ENCODE data around the gene RBM19. TPM values are rescaled to one million over a fixed set of nuclear protein-coding genes. Genes with fewer than 3 reads are reported as not detected.

Gene RBM19
- total and polyA plus RNA-seq, 4 donors, result 17.9 to 33.6 (median 21.9) TPM

DNA sequence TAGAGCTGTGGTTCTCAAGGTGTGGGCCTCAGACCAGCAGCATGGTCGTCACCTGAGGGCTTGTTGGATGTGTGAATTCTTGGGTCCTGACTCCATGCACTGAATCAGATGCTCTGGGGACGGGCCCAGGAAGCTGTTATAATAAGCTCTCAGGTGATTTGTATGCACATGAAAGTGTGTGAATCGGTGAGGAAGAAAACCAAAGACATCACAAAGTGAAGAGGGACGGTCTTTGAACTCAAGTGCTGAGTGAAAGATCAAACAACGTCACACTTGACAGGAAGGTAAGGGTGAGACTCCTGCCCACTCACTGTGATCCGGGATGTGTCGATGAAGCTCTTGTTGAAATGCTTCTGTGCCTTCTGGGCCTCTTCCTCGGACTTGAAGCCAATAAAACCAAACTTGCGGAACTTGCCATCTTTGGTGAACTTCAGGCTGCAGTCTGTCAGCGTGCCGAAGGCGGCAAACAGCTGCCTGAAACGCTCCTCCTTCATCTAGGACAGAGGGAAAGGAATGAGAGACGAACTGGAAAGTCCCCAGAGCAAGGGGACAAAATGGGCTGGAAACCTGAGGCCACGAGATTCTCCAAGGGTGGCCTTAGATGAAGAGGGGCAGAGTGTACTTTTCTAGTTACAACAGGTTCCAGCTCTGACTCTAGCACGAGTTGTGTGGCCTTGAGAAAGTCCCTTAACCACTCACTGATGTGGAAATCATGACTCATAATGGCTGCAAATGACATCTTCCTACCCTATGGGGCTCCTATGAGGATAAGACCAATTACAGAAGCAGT lies 4.0 kb downstream of the RBM19 start:
- Histone ChIP-seq H3K27me3 (ENCODE audit: control insufficient read depth in 3 of 3, insufficient read depth in 3 of 3, low read length in 2 of 3) (no peaks in the 10 kb centered on the region), H3K4me3 (no peak overlapping the region), H3K9ac (ENCODE audit: insufficient read depth in 1 of 2, low read length in 2 of 2) (no peak overlapping the region), H3K9me3 (ENCODE audit: control insufficient read depth in 4 of 4, insufficient read depth in 3 of 4, low read length in 3 of 4) (no peaks in the 10 kb centered on the region), H3K27ac (ENCODE audit: low read depth in 1 of 2, low read length in 1 of 2) (no peak overlapping the region), H3K36me3 (ENCODE audit: control insufficient read depth in 4 of 4, insufficient read depth in 4 of 4, low read length in 4 of 4) (peaks cover 31 to 47% (median 44%) of the 10 kb centered on the region in 4 donors), H3K4me1 (ENCODE audit: control insufficient read depth in 5 of 5, insufficient read depth in 5 of 5, low read length in 5 of 5) (peaks cover 0 to 8% (median 0%) of the 10 kb centered on the region in 5 donors)
- TF ChIP-seq, protein P1, sequence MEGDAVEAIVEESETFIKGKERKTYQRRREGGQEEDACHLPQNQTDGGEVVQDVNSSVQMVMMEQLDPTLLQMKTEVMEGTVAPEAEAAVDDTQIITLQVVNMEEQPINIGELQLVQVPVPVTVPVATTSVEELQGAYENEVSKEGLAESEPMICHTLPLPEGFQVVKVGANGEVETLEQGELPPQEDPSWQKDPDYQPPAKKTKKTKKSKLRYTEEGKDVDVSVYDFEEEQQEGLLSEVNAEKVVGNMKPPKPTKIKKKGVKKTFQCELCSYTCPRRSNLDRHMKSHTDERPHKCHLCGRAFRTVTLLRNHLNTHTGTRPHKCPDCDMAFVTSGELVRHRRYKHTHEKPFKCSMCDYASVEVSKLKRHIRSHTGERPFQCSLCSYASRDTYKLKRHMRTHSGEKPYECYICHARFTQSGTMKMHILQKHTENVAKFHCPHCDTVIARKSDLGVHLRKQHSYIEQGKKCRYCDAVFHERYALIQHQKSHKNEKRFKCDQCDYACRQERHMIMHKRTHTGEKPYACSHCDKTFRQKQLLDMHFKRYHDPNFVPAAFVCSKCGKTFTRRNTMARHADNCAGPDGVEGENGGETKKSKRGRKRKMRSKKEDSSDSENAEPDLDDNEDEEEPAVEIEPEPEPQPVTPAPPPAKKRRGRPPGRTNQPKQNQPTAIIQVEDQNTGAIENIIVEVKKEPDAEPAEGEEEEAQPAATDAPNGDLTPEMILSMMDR (IDR thresholded peaks at IDR 0.05; ENCODE audit: control extremely low read depth, extremely low read depth), result no peak
- DNase-seq, result no peak
- 80 to 88% methylated on average over 16 of the region's 16 CpGs for WGBS, 2 donors
- ATAC-seq (ENCODE audit: insufficient read depth, low FRiP score), result no peak

DNA sequence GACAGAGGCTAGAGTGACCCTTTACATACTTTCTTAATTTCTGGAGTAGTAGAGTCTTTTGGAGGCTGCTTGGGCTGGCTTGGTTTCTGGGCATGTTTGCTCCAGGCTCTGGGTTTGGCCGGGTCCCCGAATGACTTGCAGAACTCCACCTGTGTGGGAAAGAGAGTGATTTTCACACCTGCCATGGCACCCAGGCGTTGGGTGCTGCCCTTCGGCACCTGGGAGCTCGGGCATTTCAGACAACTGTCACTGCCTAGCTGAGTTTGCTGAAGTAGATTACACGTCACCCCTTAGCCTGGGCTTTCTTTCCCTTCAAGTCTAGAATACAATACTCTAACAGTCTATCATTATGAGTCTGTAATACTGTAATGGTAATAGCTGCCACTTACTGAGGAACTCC lies 6.1 kb downstream of the RBM19 start:
- peaks cover 39 to 59% (median 53%) of the 10 kb centered on the region in 4 donors for H3K36me3 ChIP-seq (ENCODE audit: control insufficient read depth in 4 of 4, insufficient read depth in 4 of 4, low read length in 4 of 4)
- 89 to 97% methylated on average over 6 of the region's 6 CpGs for WGBS, 2 donors
- no peak overlapping the region for H3K27ac ChIP-seq (ENCODE audit: low read depth in 1 of 2, low read length in 1 of 2)

DNA sequence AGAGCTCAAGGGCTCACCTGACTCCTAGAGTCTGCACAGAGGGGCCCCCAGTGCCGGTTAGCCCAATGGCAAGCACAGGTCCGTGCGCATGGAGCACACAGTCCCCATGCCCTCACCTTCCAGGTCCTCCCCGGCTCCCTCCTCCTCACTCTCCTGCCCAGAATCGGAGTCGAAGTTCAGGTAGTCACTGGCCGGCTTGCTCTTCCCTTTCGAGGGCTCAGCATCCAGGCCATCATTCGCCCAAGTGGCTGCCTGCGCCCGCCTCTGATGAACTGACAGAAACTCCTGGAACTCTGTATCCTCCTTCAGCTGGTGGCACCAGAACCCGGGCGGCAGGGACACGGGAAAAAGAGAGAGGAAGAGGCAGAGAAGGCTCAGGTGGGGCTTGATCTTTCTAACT lies 7.0 kb downstream of the RBM19 start:
- H3K9ac ChIP-seq (ENCODE audit: insufficient read depth in 1 of 2, low read length in 2 of 2), result no peak overlapping the region
- 97 to 98% methylated on average over 14 of the region's 14 CpGs for WGBS, 2 donors

More for the DNA sequence above, 6.1 kb downstream of the RBM19 start:
- no peaks in the 10 kb centered on the region for H3K9me3 ChIP-seq (ENCODE audit: control insufficient read depth in 4 of 4, insufficient read depth in 3 of 4, low read length in 3 of 4)
- H3K4me3 ChIP-seq, result no peak overlapping the region
- DNase-seq (no peak), ATAC-seq (ENCODE audit: insufficient read depth, low FRiP score) (no peak)
- H3K4me1 ChIP-seq (ENCODE audit: control insufficient read depth in 5 of 5, insufficient read depth in 5 of 5, low read length in 5 of 5), result peaks cover 0 to 1% (median 0%) of the 10 kb centered on the region in 5 donors
- H3K27me3 ChIP-seq (ENCODE audit: control insufficient read depth in 3 of 3, insufficient read depth in 3 of 3, low read length in 2 of 3), result no peaks in the 10 kb centered on the region
- no peak overlapping the region for H3K9ac ChIP-seq (ENCODE audit: insufficient read depth in 1 of 2, low read length in 2 of 2)
- TF ChIP-seq, protein P1 (IDR thresholded peaks at IDR 0.05; ENCODE audit: control extremely low read depth, extremely low read depth), result no peak

More for the DNA sequence above, 7.0 kb downstream of the RBM19 start:
- H3K27me3 ChIP-seq (ENCODE audit: control insufficient read depth in 3 of 3, insufficient read depth in 3 of 3, low read length in 2 of 3), result no peaks in the 10 kb centered on the region
- no peaks in the 10 kb centered on the region for H3K4me1 ChIP-seq (ENCODE audit: control insufficient read depth in 5 of 5, insufficient read depth in 5 of 5, low read length in 5 of 5)
- no peaks in the 10 kb centered on the region for H3K9me3 ChIP-seq (ENCODE audit: control insufficient read depth in 4 of 4, insufficient read depth in 3 of 4, low read length in 3 of 4)
- DNase-seq (no peak), ATAC-seq (ENCODE audit: insufficient read depth, low FRiP score) (no peak)
- H3K36me3 ChIP-seq (ENCODE audit: control insufficient read depth in 4 of 4, insufficient read depth in 4 of 4, low read length in 4 of 4), result peaks cover 44 to 63% (median 58%) of the 10 kb centered on the region in 4 donors
- TF ChIP-seq, protein P1 (IDR thresholded peaks at IDR 0.05; ENCODE audit: control extremely low read depth, extremely low read depth), result no peak
- H3K27ac ChIP-seq (ENCODE audit: low read depth in 1 of 2, low read length in 1 of 2), result no peak overlapping the region
- H3K4me3 ChIP-seq, result no peak overlapping the region

Data from lung (tissue), 12 donors.